ENCODE measurements around the gene PTPRE.

- TF ChIP-seq EZH2 (IDR thresholded peaks at IDR 0.05; ENCODE audit: low read depth), result no peak
- no peak for TF ChIP-seq CTCF (conservative IDR thresholded peaks at IDR 0.05)
Measured at GRCh38 chr10:128032466-128032865, 125.6 kb downstream of the PTPRE start.
